Measurements from ENCODE around the gene AJUBA.
A peak's percentile ranks its signal among the peaks of the same experiment; 100 is the strongest.
"Not testable (repeated sequence)": the region's sequence is repeated elsewhere in the genome, so short reads cannot be mapped to it uniquely, and the experiment has no call there.

Gene AJUBA

GRCh38 chr14:22982477-22983245 is at the start of gene AJUBA:
AJUBA (minus strand) TSS chr14:22982551; CDS start chr14:22982266, 285 bp downstream.
- peak in 1 of 2 donors; percentile 37 for DNase-seq (ENCODE audit: low read depth in 2 of 2, low spot score in 1 of 2)

- DNase-seq (ENCODE audit: low read depth in 2 of 2, low spot score in 1 of 2) = no peak
Measured at GRCh38 chr14:23030936-23031335, 48.6 kb upstream of the AJUBA start.

- DNase-seq (ENCODE audit: low read depth in 2 of 2, low spot score in 1 of 2) = no peak
Measured at GRCh38 chr14:23028799-23029198, 46.4 kb upstream of the AJUBA start.

GRCh38 chr14:23025151-23025814 is 42.9 kb upstream of the AJUBA start:
- no peak for DNase-seq (ENCODE audit: low read depth in 2 of 2, low spot score in 1 of 2)

- no peak for DNase-seq (ENCODE audit: low read depth in 2 of 2, low spot score in 1 of 2)
Measured at GRCh38 chr14:23024612-23025075, 42.3 kb upstream of the AJUBA start.

- DNase-seq (ENCODE audit: low read depth in 2 of 2, low spot score in 1 of 2) = no peak
Measured at GRCh38 chr14:23023795-23024152, 41.4 kb upstream of the AJUBA start.

- no peak for DNase-seq (ENCODE audit: low read depth in 2 of 2, low spot score in 1 of 2)
Measured at GRCh38 chr14:23023022-23023794, 40.9 kb upstream of the AJUBA start.

GRCh38 chr14:23021889-23022442 is 39.6 kb upstream of the AJUBA start:
- DNase-seq (ENCODE audit: low read depth in 2 of 2, low spot score in 1 of 2) = no peak

GRCh38 chr14:23021434-23021833 is 39.1 kb upstream of the AJUBA start:
- DNase-seq (ENCODE audit: low read depth in 2 of 2, low spot score in 1 of 2) = no peak

GRCh38 chr14:23020143-23021128 is 38.1 kb upstream of the AJUBA start:
- DNase-seq (ENCODE audit: low read depth in 2 of 2, low spot score in 1 of 2) = no peak

GRCh38 chr14:23018107-23018506 is 35.8 kb upstream of the AJUBA start:
- DNase-seq (ENCODE audit: low read depth in 2 of 2, low spot score in 1 of 2) = no peak

- no peak for DNase-seq (ENCODE audit: low read depth in 2 of 2, low spot score in 1 of 2)
Measured at GRCh38 chr14:23017091-23017490, 34.7 kb upstream of the AJUBA start.

GRCh38 chr14:23015618-23016017 is 33.3 kb upstream of the AJUBA start:
- DNase-seq (ENCODE audit: low read depth in 2 of 2, low spot score in 1 of 2) = no peak

- not testable (repeated sequence) for DNase-seq (ENCODE audit: low read depth in 2 of 2, low spot score in 1 of 2)
Measured at GRCh38 chr14:23013749-23014054, 31.4 kb upstream of the AJUBA start.

GRCh38 chr14:23013054-23013748 is 30.9 kb upstream of the AJUBA start:
- DNase-seq (ENCODE audit: low read depth in 2 of 2, low spot score in 1 of 2) = no peak

GRCh38 chr14:23009939-23010726 is 27.8 kb upstream of the AJUBA start, which contains the start of gene C14orf93:
C14orf93 (minus strand) TSS chr14:23010143; CDS start chr14:22999023, 11,120 bp downstream.
- peak; percentile 23 to 59 for DNase-seq (ENCODE audit: low read depth in 2 of 2, low spot score in 1 of 2)

- DNase-seq (ENCODE audit: low read depth in 2 of 2, low spot score in 1 of 2) = no peak
Measured at GRCh38 chr14:23009483-23009938, 27.2 kb upstream of the AJUBA start.

- DNase-seq (ENCODE audit: low read depth in 2 of 2, low spot score in 1 of 2) = no peak
Measured at GRCh38 chr14:23008831-23009230, 26.5 kb upstream of the AJUBA start.
